IMR-90 (cell line): ENCODE measurements around the gene AKAP9.

Source experiments
- MAFK ChIP-seq: IDR thresholded peaks from 2 replicates; pipeline ENCODE4 v1.6.1; 2012; ENCODE audit warnings: low read depth, low read length, improper control_type of control experiment
- RCOR1 ChIP-seq: IDR thresholded peaks from 2 replicates; pipeline ENCODE4 v1.6.1; 2012; ENCODE audit warnings: mild to moderate bottlenecking, low read length, improper control_type of control experiment; ENCODE audit not compliant: insufficient replicate concordance
- TF ChIP-seq, protein P1 (sequence below): conservative IDR thresholded peaks from 2 replicates; pipeline ENCODE4 v1.5.1; 2012; ENCODE audit warnings: mild to moderate bottlenecking, low read depth, low read length, improper control_type of control experiment
- TF ChIP-seq, protein P2 (sequence below): fragments of 150-350 bp; IDR thresholded peaks from 2 replicates; pipeline ENCODE4 v1.6.1; 2016; ENCODE audit warnings: low read depth, mild to moderate bottlenecking, low read length, moderate library complexity, borderline replicate concordance

DNA sequence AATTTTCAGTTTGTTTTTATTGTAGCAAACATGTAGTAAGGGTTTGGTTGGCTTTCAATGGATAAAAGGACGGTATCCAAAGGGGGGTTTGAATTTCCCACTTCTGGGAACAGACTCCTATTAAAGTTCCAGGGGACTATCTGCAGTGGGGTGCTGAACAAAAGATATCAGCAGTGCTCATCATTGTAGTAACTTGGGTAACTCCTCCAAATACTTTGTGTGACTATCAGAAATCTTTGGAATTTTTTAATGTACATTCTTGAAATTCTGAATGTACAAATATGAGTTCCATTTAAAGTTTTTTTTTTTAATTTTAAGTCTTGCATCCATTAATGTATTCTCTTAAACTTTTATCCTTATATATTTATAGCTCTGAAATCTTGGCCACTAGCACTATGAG, 151.5 kb downstream of the AKAP9 start:
- TF ChIP-seq, protein P1, sequence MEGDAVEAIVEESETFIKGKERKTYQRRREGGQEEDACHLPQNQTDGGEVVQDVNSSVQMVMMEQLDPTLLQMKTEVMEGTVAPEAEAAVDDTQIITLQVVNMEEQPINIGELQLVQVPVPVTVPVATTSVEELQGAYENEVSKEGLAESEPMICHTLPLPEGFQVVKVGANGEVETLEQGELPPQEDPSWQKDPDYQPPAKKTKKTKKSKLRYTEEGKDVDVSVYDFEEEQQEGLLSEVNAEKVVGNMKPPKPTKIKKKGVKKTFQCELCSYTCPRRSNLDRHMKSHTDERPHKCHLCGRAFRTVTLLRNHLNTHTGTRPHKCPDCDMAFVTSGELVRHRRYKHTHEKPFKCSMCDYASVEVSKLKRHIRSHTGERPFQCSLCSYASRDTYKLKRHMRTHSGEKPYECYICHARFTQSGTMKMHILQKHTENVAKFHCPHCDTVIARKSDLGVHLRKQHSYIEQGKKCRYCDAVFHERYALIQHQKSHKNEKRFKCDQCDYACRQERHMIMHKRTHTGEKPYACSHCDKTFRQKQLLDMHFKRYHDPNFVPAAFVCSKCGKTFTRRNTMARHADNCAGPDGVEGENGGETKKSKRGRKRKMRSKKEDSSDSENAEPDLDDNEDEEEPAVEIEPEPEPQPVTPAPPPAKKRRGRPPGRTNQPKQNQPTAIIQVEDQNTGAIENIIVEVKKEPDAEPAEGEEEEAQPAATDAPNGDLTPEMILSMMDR = no peak
- TF ChIP-seq RCOR1 (no peak), MAFK (no peak)
- TF ChIP-seq, protein P2, sequence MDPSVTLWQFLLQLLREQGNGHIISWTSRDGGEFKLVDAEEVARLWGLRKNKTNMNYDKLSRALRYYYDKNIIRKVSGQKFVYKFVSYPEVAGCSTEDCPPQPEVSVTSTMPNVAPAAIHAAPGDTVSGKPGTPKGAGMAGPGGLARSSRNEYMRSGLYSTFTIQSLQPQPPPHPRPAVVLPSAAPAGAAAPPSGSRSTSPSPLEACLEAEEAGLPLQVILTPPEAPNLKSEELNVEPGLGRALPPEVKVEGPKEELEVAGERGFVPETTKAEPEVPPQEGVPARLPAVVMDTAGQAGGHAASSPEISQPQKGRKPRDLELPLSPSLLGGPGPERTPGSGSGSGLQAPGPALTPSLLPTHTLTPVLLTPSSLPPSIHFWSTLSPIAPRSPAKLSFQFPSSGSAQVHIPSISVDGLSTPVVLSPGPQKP = no peak
